GM21515 (cell line): ENCODE measurements around the gene SYT10.
"Not testable (repeated sequence)": the region's sequence is repeated elsewhere in the genome, so short reads cannot be mapped to it uniquely, and the experiment has no call there.

Experiments used
- ATAC-seq: cut with Tn5 transposase; IDR thresholded peaks from one replicate; pipeline ENCODE4 v1.9.1; 2021; ENCODE audit not compliant: unreplicated experiment

The SYT10 gene

DNA sequence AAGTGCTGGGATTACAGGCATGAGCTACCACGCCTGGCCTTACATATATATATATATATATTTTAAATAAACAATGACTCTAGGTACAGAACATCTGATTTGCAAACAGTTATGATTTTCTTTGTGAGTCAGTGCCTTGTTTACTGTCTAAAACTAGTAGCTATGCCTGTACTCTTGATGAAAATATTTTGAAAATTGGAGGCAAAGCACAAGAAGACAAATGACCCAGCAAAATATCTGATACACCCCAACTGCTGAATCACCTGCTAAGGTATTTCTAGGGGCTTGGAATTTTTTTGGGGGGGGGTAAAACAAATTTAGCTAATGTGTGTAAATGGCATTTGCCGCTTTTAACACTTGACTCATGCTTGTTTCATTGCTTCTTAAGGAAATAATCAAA is 69.3 kb downstream of the SYT10 start:
- no peak for ATAC-seq

- no peak for ATAC-seq
These were observed 82.4 kb downstream of the SYT10 start for GRCh38 chr12:33357181-33357580.

- no peak for ATAC-seq
These were observed 89.8 kb downstream of the SYT10 start for GRCh38 chr12:33349791-33350190.

GRCh38 chr12:33331961-33332398 is 107.6 kb downstream of the SYT10 start:
- ATAC-seq, result not testable (repeated sequence)

GRCh38 chr12:33330940-33331339 is 108.7 kb downstream of the SYT10 start:
- no peak for ATAC-seq
